HG03064 (cell line): Measurements from ENCODE around the gene CIAO2B.

Experiments used
- ATAC-seq: cut with Tn5 transposase; IDR thresholded peaks from one replicate; pipeline ENCODE4 v1.9.1; 2021; ENCODE audit warnings: low read depth; ENCODE audit not compliant: unreplicated experiment

Gene CIAO2B

GRCh38 chr16:66921729-66922450 is 12.3 kb downstream of the CIAO2B start:
- no peak for ATAC-seq

- no peak for ATAC-seq
Measured at GRCh38 chr16:66920924-66921680, 13.1 kb downstream of the CIAO2B start.

GRCh38 chr16:66920299-66920590 is 14.0 kb downstream of the CIAO2B start:
- no peak for ATAC-seq

- ATAC-seq = no peak
Measured at GRCh38 chr16:66919569-66920298, 14.5 kb downstream of the CIAO2B start.

- ATAC-seq = no peak
Measured at GRCh38 chr16:66918803-66919568, 15.2 kb downstream of the CIAO2B start, which contains the start of gene CDH16. Gene CDH16 (minus strand): TSS chr16:66918885. CDS start chr16:66918065, 820 bp downstream.

GRCh38 chr16:66918355-66918754 is 15.8 kb downstream of the CIAO2B start:
- no peak for ATAC-seq

- no peak for ATAC-seq
Measured at GRCh38 chr16:66917741-66918140, 16.5 kb downstream of the CIAO2B start.

GRCh38 chr16:66916518-66916917 is 17.7 kb downstream of the CIAO2B start:
- no peak for ATAC-seq

- ATAC-seq = no peak
Measured at GRCh38 chr16:66915041-66915440, 19.2 kb downstream of the CIAO2B start.

GRCh38 chr16:66914541-66914940 is 19.7 kb downstream of the CIAO2B start:
- ATAC-seq = no peak

- ATAC-seq = no peak
Measured at GRCh38 chr16:66913711-66914110, 20.5 kb downstream of the CIAO2B start.

GRCh38 chr16:66913081-66913480 is 21.1 kb downstream of the CIAO2B start:
- ATAC-seq = no peak

GRCh38 chr16:66911801-66912200 is 22.4 kb downstream of the CIAO2B start:
- ATAC-seq = no peak

- ATAC-seq = no peak
Measured at GRCh38 chr16:66911112-66911511, 23.1 kb downstream of the CIAO2B start.

- no peak for ATAC-seq
Measured at GRCh38 chr16:66910175-66910940, 23.8 kb downstream of the CIAO2B start.

GRCh38 chr16:66908762-66909559 is 25.2 kb downstream of the CIAO2B start:
- ATAC-seq = no peak

GRCh38 chr16:66908116-66908515 is 26.1 kb downstream of the CIAO2B start:
- no peak for ATAC-seq

GRCh38 chr16:66906916-66907836 is 27.0 kb downstream of the CIAO2B start:
- no peak for ATAC-seq
